WI38 (cell line): ENCODE measurements around the gene DDC.

ENCODE experiments used
- H3K4me3 ChIP-seq: 2 replicates; pipeline ENCODE4 v1.5.1; 2011; ENCODE audit warnings: low read depth, mild to moderate bottlenecking, control low read depth, low read length
- TF ChIP-seq, protein P1 (sequence below): IDR thresholded peaks from 2 replicates; pipeline ENCODE4 v1.5.1; 2012; ENCODE audit warnings: low read depth, mild to moderate bottlenecking, control low read depth, low read length

Gene DDC

DNA sequence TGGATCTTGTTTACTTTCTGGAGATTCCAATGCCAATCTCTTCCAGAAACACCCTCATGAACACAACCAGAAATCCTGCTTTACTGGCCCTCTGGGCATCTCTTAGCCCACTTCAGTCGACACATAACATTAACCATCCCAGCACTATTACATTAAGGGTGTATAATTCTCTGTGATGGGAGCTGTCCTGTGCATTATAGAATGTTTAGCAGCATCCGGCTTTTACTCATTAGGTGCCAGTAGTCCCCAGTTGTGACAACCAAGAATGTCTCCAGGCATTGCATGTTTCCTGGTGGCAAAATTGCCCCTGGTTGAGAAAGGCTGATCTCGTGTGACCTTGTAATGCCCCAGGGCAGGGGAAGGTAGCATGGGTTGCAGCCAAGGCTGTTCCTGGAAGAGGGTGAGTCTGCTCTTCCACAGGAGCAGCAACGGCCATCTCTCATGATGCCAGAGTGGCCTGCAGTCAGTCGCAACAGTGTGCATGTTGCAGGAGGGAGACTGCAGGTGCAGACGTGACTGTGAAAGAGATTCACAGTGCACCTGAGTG is 2.6 kb upstream of the DDC start:
- TF ChIP-seq, protein P1, sequence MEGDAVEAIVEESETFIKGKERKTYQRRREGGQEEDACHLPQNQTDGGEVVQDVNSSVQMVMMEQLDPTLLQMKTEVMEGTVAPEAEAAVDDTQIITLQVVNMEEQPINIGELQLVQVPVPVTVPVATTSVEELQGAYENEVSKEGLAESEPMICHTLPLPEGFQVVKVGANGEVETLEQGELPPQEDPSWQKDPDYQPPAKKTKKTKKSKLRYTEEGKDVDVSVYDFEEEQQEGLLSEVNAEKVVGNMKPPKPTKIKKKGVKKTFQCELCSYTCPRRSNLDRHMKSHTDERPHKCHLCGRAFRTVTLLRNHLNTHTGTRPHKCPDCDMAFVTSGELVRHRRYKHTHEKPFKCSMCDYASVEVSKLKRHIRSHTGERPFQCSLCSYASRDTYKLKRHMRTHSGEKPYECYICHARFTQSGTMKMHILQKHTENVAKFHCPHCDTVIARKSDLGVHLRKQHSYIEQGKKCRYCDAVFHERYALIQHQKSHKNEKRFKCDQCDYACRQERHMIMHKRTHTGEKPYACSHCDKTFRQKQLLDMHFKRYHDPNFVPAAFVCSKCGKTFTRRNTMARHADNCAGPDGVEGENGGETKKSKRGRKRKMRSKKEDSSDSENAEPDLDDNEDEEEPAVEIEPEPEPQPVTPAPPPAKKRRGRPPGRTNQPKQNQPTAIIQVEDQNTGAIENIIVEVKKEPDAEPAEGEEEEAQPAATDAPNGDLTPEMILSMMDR = no peak
- no peak overlapping the region for H3K4me3 ChIP-seq

- TF ChIP-seq, protein P1 = no peak
- H3K4me3 ChIP-seq = no peak overlapping the region
Measured at GRCh38 chr7:50565977-50566376, 772 bp upstream of the DDC start.

DNA sequence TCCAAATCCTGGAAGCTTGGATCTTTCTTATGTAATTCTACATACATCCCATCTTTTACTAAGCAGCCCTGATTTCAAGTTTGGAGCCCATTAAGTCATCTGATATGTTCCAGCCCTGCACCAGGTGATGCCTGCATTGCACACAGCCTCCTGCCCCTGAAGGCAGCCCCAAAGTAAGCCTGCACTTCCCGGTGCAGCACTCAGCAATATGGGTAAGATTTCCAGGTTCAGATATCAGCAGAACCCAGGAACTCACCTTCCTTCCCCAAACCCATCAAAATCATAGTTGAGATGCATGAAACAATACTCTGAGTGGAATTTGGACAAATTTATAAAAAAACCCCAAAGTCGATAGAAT is 333 bp upstream of the DDC start:
- TF ChIP-seq, protein P1 = no peak

GRCh38 chr7:50564171-50564570 is 1.0 kb downstream of the DDC start:
- no peak overlapping the region for H3K4me3 ChIP-seq
- TF ChIP-seq, protein P1 = no peak

More for the DNA sequence above, 333 bp upstream of the DDC start:
- H3K4me3 ChIP-seq = no peak overlapping the region

- TF ChIP-seq, protein P1 = no peak
Measured at GRCh38 chr7:50562136-50562535, 3.1 kb downstream of the DDC start.

DNA sequence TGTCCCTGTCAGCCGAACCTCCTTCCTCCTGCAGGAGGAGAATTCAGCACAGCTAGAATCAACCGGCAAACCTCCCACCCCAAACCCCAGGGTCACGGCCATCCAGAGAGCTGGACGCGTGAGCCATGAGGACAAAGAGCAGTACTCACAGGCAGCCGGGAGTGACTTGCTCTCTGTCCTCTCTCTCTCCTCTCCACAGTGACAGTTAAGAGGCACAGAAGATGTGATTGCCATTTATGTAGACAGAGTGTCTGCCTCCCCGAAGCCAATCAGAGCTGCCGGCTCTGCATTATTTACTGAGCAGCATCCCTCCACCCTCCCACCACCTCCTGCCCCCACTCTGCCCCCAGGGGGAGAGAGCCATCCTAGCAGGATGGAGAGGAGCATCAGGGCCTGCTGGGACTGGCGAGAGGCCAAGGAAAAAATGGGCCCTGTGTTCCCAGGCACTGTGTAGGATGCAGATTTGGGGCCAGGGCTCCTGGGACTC is 4.3 kb downstream of the DDC start:
- no peak overlapping the region for H3K4me3 ChIP-seq
- TF ChIP-seq, protein P1 = no peak

More at GRCh38 chr7:50562136-50562535, 3.1 kb downstream of the DDC start:
- H3K4me3 ChIP-seq = no peak overlapping the region

GRCh38 chr7:50559881-50560280 is 5.3 kb downstream of the DDC start:
- TF ChIP-seq, protein P1 = no peak
- no peak overlapping the region for H3K4me3 ChIP-seq
